Keratinocyte (primary cell): Measurements from ENCODE around the gene ARHGAP6. TPM values are rescaled to one million over a fixed set of nuclear protein-coding genes. Genes with fewer than 3 reads are reported as not detected.

Experiments used
- DNase-seq: peaks from one replicate; pipeline ENCODE4 v3.0.0-alpha.2; 2011; ENCODE audit warnings: low read depth, missing footprints, low spot score
- FAIRE-seq: peaks from 2 replicates; lab custom pipeline; 2011; peaks lifted over from hg19 to GRCh38; lab: Jason Lieb, UNC
- H2AFZ ChIP-seq: 2 replicates; pipeline ENCODE4 v1.6.0; 2012; ENCODE audit warnings: low read length, control low read depth, inconsistent platforms; ENCODE audit not compliant: control insufficient read depth
- H3K27ac ChIP-seq: 2 replicates; pipeline ENCODE4 v1.5.1; 2011; ENCODE audit warnings: low read length; ENCODE audit not compliant: control insufficient read depth, insufficient read depth
- H3K27me3 ChIP-seq: 3 replicates; pipeline ENCODE4 v1.6.0; 2011; ENCODE audit warnings: low read length; ENCODE audit not compliant: control insufficient read depth, insufficient read depth; ENCODE audit errors: extremely low read depth
- H3K36me3 ChIP-seq, 2 experiments: 2 replicates in 1 of 2; 3 replicates in 1 of 2; pipeline ENCODE4 v1.5.1; 2011; ENCODE audit warnings: low read length in 2 of 2, mild to moderate bottlenecking in 1 of 2; ENCODE audit not compliant: control insufficient read depth in 2 of 2, insufficient read depth in 2 of 2; ENCODE audit errors: extremely low read depth in 1 of 2
- H3K4me1 ChIP-seq: 3 replicates; pipeline ENCODE4 v1.5.1; 2011; ENCODE audit warnings: low read length; ENCODE audit not compliant: control insufficient read depth, insufficient read depth; ENCODE audit errors: extremely low read depth
- H3K4me2 ChIP-seq: 3 replicates; pipeline ENCODE4 v1.6.0; 2011; ENCODE audit warnings: low read depth, low read length; ENCODE audit not compliant: control insufficient read depth, insufficient read depth; ENCODE audit errors: extremely low read depth
- H3K4me3 ChIP-seq, 3 experiments: fragments of 200-600 bp in 1 of 3; sonication (generic) in 1 of 3; 2 replicates in 2 of 3; 3 replicates in 1 of 3; pipeline ENCODE4 v1.5.1; 2011 to 2016; ENCODE audit warnings: low read length in 3 of 3, mild to moderate bottlenecking in 3 of 3, control low read depth in 2 of 3, inconsistent platforms in 1 of 3, low read depth in 1 of 3, mixed read lengths in 1 of 3, mixed run types in 1 of 3, moderate library complexity in 1 of 3; ENCODE audit not compliant: control insufficient read depth in 2 of 3, insufficient read depth in 2 of 3; ENCODE audit errors: extremely low read depth in 1 of 3
- H3K79me2 ChIP-seq: 2 replicates; pipeline ENCODE4 v1.6.0; 2012; ENCODE audit warnings: low read length; ENCODE audit not compliant: control insufficient read depth, insufficient read depth
- H3K9ac ChIP-seq: 3 replicates; pipeline ENCODE4 v1.6.0; 2011; ENCODE audit warnings: low read length; ENCODE audit not compliant: control insufficient read depth, insufficient read depth; ENCODE audit errors: extremely low read depth
- H3K9me1 ChIP-seq: 3 replicates; pipeline ENCODE4 v1.6.0; 2011; ENCODE audit warnings: low read length; ENCODE audit not compliant: control insufficient read depth, insufficient read depth; ENCODE audit errors: extremely low read depth
- H3K9me3 ChIP-seq: 2 replicates; pipeline ENCODE4 v1.5.1; 2012; ENCODE audit warnings: low read depth, low read length; ENCODE audit not compliant: control insufficient read depth
- H4K20me1 ChIP-seq: 3 replicates; pipeline ENCODE4 v1.6.0; 2011; ENCODE audit warnings: low read length; ENCODE audit not compliant: control insufficient read depth, insufficient read depth; ENCODE audit errors: extremely low read depth
- EZH2 ChIP-seq: IDR thresholded peaks from one replicate; pipeline ENCODE4 v1.6.1; 2012; ENCODE audit warnings: inconsistent platforms, mild to moderate bottlenecking, low read length, moderate library complexity
- dilution Hi-C: fragments of 300-500 bp; cut with MboI; formaldehyde crosslinking; loops from one replicate; pipeline ENCODE4 v1.7.0; 2020; ENCODE audit warnings: low sequenced_read_pairs; ENCODE audit not compliant: extremely low pct_ligation_motif_present
- polyA plus RNA-seq, 5 experiments: library from polyadenylated mRNA; depleted of rRNA in 3 of 5; stranded (reverse) in 3 of 5; stranded (forward) in 1 of 5; unstranded in 1 of 5; fragments of >200 nt; gene quantifications; 1 replicate in 1 of 5; 2 replicates in 3 of 5; 3 replicates in 1 of 5; pipeline versions ENCODE4 v1.2.1 to v1.2.3, GENCODE V29; 2011 to 2012; ENCODE audit warnings: missing spikeins in 2 of 5, low read depth in 1 of 5, low replicate concordance in 1 of 5
- TF ChIP-seq, protein P1 (sequence below), 3 experiments: IDR thresholded peaks in 1 of 3; conservative IDR thresholded peaks in 1 of 3; optimal IDR thresholded peaks in 1 of 3; 2 replicates in 2 of 3; 3 replicates in 1 of 3; pipeline versions ENCODE3 to v1.5.1; 2011; ENCODE audit warnings: low read length in 3 of 3, mild to moderate bottlenecking in 3 of 3, moderate library complexity in 2 of 3, control low read depth in 1 of 3, inconsistent platforms in 1 of 3; ENCODE audit not compliant: insufficient read depth in 2 of 3; ENCODE audit errors: extremely low read depth in 1 of 3

Gene ARHGAP6
- polyA plus RNA-seq, 1 donor (not counting 4 experiments of a cell fraction or from before 2014, with no cell fraction given): 0.01 TPM

DNA sequence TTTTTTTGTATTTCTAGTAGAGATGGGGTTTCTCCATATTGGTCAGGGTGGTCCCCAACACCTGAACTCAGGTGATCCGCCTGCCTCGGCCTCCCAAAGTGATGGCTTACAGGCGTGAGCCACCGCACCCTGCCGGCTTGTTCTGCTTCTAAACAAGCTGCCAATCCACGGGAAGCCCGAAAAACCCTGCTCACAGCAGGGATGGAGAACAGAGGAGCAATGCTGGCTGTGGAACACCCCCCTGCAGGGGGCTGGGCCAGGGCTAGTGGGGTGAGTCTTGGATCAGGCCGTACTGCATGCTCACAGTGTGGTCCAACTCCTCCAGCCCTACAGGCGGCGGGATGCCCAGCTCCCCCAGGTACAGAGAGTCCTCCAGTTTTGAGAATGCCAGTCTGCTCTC is 38.1 kb upstream of the ARHGAP6 start:
- Histone ChIP-seq H2AFZ (no peak overlapping the region), H3K4me3 (no peak overlapping the region), H3K9me1 (no peaks in the 10 kb centered on the region), H3K4me2 (no peak overlapping the region), H3K9me3 (no peaks in the 10 kb centered on the region), H3K27me3 (no peaks in the 10 kb centered on the region), H3K4me1 (no peaks in the 10 kb centered on the region), H3K27ac (no peak overlapping the region), H4K20me1 (no peaks in the 10 kb centered on the region), H3K36me3 (no peaks in the 10 kb centered on the region), H3K79me2 (no peaks in the 10 kb centered on the region), H3K9ac (no peak overlapping the region)
- TF ChIP-seq EZH2: no peak
- TF ChIP-seq, protein P1, sequence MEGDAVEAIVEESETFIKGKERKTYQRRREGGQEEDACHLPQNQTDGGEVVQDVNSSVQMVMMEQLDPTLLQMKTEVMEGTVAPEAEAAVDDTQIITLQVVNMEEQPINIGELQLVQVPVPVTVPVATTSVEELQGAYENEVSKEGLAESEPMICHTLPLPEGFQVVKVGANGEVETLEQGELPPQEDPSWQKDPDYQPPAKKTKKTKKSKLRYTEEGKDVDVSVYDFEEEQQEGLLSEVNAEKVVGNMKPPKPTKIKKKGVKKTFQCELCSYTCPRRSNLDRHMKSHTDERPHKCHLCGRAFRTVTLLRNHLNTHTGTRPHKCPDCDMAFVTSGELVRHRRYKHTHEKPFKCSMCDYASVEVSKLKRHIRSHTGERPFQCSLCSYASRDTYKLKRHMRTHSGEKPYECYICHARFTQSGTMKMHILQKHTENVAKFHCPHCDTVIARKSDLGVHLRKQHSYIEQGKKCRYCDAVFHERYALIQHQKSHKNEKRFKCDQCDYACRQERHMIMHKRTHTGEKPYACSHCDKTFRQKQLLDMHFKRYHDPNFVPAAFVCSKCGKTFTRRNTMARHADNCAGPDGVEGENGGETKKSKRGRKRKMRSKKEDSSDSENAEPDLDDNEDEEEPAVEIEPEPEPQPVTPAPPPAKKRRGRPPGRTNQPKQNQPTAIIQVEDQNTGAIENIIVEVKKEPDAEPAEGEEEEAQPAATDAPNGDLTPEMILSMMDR (optimal IDR thresholded peaks at IDR 0.05 in 1 of 3, IDR thresholded peaks at IDR 0.05 in 1 of 3, conservative IDR thresholded peaks at IDR 0.05 in 1 of 3; ENCODE audit: extremely low read depth in 1 of 3, insufficient read depth in 2 of 3, low read length in 3 of 3): no peak
- DNase-seq: no peak
- FAIRE-seq: no peak
- dilution Hi-C loops: no loop called here

- H3K79me2 ChIP-seq: no peaks in the 10 kb centered on the region
- no peaks in the 10 kb centered on the region for H3K4me1 ChIP-seq
- H3K36me3 ChIP-seq: no peaks in the 10 kb centered on the region
- H3K9me3 ChIP-seq: no peaks in the 10 kb centered on the region
- H2AFZ ChIP-seq: no peak overlapping the region
- no peak overlapping the region for H3K27ac ChIP-seq
- dilution Hi-C loops: no loop called here
- no peaks in the 10 kb centered on the region for H3K27me3 ChIP-seq
- no peak for FAIRE-seq
- no peaks in the 10 kb centered on the region for H3K9me1 ChIP-seq
- no peak overlapping the region for H3K9ac ChIP-seq
- no peak overlapping the region for H3K4me3 ChIP-seq
- H4K20me1 ChIP-seq: no peaks in the 10 kb centered on the region
- no peak for TF ChIP-seq EZH2
- TF ChIP-seq, protein P1 (optimal IDR thresholded peaks at IDR 0.05 in 1 of 3, IDR thresholded peaks at IDR 0.05 in 1 of 3, conservative IDR thresholded peaks at IDR 0.05 in 1 of 3; ENCODE audit: extremely low read depth in 1 of 3, insufficient read depth in 2 of 3, low read length in 3 of 3): no peak
- H3K4me2 ChIP-seq: no peak overlapping the region
- no peak for DNase-seq
Observed at GRCh38 chrX:11702965-11703631, 37.4 kb upstream of the ARHGAP6 start.
